ENCODE results near the gene MAML3. TPM values are rescaled to one million over a fixed set of nuclear protein-coding genes. Genes with fewer than 3 reads are reported as not detected.

The MAML3 gene
- total and polyA plus RNA-seq, 8 donors = 1.7 to 20.3 (median 8.4) TPM

- Histone ChIP-seq H3K36me3 (no peaks in the 10 kb centered on the region), H3K27ac (no peak overlapping the region), H3K4me3 (no peak overlapping the region), H3K4me1 (peaks cover 0 to 15% (median 6%) of the 10 kb centered on the region in 4 donors), H3K9me3 (no peaks in the 10 kb centered on the region), H3K27me3 (no peaks in the 10 kb centered on the region)
- intact Hi-C loops (cut with DNase I; ENCODE audit: low total_unique reads) = no loop called here
- no peak for DNase-seq
- 65 to 80% (median 70%) methylated on average over 2 of the region's 2 CpGs for WGBS, 5 donors
- no peak for TF ChIP-seq POLR2A (IDR thresholded peaks at IDR 0.05)
Observed at GRCh38 chr4:140031706-140032105, 122.3 kb downstream of the MAML3 start.

- TF ChIP-seq CTCF (IDR thresholded peaks at IDR 0.05) = no peak
- TF ChIP-seq POLR2A (IDR thresholded peaks at IDR 0.05) = no peak
- TF ChIP-seq EP300 (IDR thresholded peaks at IDR 0.05) = no peak
- no peak for TF ChIP-seq POLR2AphosphoS5 (IDR thresholded peaks at IDR 0.05)
- H3K36me3 ChIP-seq = no peaks in the 10 kb centered on the region
- no peak overlapping the region for H3K4me3 ChIP-seq
- intact Hi-C loops (cut with DNase I; ENCODE audit: low total_unique reads) = no loop called here
- WGBS, 5 donors = 55 to 70% (median 58%) methylated on average over 6 of the region's 6 CpGs
- H3K4me1 ChIP-seq = peaks cover 0 to 13% (median 5%) of the 10 kb centered on the region in 4 donors
- no peak for DNase-seq
- no peak overlapping the region for H3K27ac ChIP-seq
- H3K27me3 ChIP-seq = no peaks in the 10 kb centered on the region
- H3K9me3 ChIP-seq = no peaks in the 10 kb centered on the region
Observed at GRCh38 chr4:140031061-140031460, 122.9 kb downstream of the MAML3 start.

DNA sequence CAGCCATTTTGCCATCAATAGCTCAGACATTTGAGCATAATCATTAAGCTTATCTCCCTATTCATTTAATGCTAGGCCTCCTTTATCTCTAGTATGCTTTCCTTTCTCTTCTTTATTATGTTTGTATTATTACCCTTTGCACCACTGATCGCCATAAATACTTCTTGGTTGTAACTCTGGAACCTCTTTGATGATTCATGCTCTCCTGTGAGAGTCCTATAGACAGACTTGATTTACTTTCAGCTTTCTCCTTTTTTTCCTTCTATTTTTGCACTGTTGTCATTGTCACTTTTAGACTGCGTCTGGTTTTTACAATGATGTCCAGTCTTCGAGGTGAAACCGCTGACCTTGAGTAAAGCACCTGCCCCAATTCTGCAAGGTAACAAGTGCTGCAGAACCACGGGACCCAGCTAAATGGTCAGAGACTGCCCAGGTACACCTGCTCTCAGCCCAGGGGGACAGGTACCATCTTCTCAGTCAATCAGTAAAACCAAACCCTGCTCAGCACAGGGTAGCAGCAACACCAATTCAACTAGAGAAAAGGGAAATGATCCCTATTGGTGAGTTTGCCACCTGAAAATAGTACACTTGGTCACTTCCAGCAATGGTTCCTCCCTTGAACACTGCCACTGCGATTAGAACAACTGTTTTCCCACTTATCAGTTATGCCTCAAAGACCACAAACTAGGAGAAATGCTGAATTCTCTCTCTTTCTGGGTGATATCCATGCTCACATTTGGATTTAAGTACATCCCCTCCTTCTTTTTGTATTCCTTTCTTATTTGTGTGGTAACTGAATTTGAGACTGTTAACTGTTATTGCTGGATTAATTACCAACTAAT is 125.1 kb downstream of the MAML3 start:
- intact Hi-C loops (cut with DNase I; ENCODE audit: low total_unique reads) = no loop called here
- no peak for DNase-seq
- WGBS, 5 donors = 59 to 83% (median 70%) methylated on average over 6 of the region's 6 CpGs
- no peaks in the 10 kb centered on the region for H3K9me3 ChIP-seq
- H3K27me3 ChIP-seq = no peaks in the 10 kb centered on the region
- H3K4me3 ChIP-seq = no peak overlapping the region
- no peak overlapping the region for H3K27ac ChIP-seq
- H3K4me1 ChIP-seq = peaks cover 0 to 13% (median 5%) of the 10 kb centered on the region in 4 donors
- no peaks in the 10 kb centered on the region for H3K36me3 ChIP-seq
- TF ChIP-seq EP300 (IDR thresholded peaks at IDR 0.05) (no peak), POLR2AphosphoS5 (IDR thresholded peaks at IDR 0.05) (no peak), POLR2A (IDR thresholded peaks at IDR 0.05) (no peak), CTCF (IDR thresholded peaks at IDR 0.05) (no peak)

GRCh38 chr4:140028101-140028500 is 125.9 kb downstream of the MAML3 start:
- TF ChIP-seq EP300 (IDR thresholded peaks at IDR 0.05) = no peak
- no peak for TF ChIP-seq POLR2A (IDR thresholded peaks at IDR 0.05)
- TF ChIP-seq CTCF (IDR thresholded peaks at IDR 0.05) = no peak
- no peak for TF ChIP-seq POLR2AphosphoS5 (IDR thresholded peaks at IDR 0.05)
- H3K27ac ChIP-seq = no peak overlapping the region
- no peaks in the 10 kb centered on the region for H3K36me3 ChIP-seq
- DNase-seq = no peak
- 41 to 100% (median 98%) methylated on average over 1 of the region's 1 CpG for WGBS, 5 donors
- H3K4me3 ChIP-seq = no peak overlapping the region
- no peaks in the 10 kb centered on the region for H3K27me3 ChIP-seq
- intact Hi-C loops (cut with DNase I; ENCODE audit: low total_unique reads) = no loop called here
- H3K4me1 ChIP-seq = peaks cover 0 to 13% (median 5%) of the 10 kb centered on the region in 4 donors
- H3K9me3 ChIP-seq = no peaks in the 10 kb centered on the region

- TF ChIP-seq POLR2A (IDR thresholded peaks at IDR 0.05) (no peak), CTCF (IDR thresholded peaks at IDR 0.05) (no peak), POLR2AphosphoS5 (IDR thresholded peaks at IDR 0.05) (no peak), EP300 (IDR thresholded peaks at IDR 0.05) (no peak)
- Histone ChIP-seq H3K36me3 (no peaks in the 10 kb centered on the region), H3K27ac (no peak overlapping the region)
Observed at GRCh38 chr4:140027101-140027500, 126.9 kb downstream of the MAML3 start.

More at GRCh38 chr4:140027101-140027500, 126.9 kb downstream of the MAML3 start:
- 74 to 83% (median 77%) methylated on average over 5 of the region's 5 CpGs for WGBS, 5 donors
- H3K4me1 ChIP-seq = peaks cover 0 to 19% (median 9%) of the 10 kb centered on the region in 4 donors
- no peak overlapping the region for H3K4me3 ChIP-seq
- intact Hi-C loops (cut with DNase I; ENCODE audit: low total_unique reads) = no loop called here
- no peaks in the 10 kb centered on the region for H3K9me3 ChIP-seq
- no peak for DNase-seq
- no peaks in the 10 kb centered on the region for H3K27me3 ChIP-seq
